Measurements from ENCODE around the gene RPL13.

Gene RPL13

DNA sequence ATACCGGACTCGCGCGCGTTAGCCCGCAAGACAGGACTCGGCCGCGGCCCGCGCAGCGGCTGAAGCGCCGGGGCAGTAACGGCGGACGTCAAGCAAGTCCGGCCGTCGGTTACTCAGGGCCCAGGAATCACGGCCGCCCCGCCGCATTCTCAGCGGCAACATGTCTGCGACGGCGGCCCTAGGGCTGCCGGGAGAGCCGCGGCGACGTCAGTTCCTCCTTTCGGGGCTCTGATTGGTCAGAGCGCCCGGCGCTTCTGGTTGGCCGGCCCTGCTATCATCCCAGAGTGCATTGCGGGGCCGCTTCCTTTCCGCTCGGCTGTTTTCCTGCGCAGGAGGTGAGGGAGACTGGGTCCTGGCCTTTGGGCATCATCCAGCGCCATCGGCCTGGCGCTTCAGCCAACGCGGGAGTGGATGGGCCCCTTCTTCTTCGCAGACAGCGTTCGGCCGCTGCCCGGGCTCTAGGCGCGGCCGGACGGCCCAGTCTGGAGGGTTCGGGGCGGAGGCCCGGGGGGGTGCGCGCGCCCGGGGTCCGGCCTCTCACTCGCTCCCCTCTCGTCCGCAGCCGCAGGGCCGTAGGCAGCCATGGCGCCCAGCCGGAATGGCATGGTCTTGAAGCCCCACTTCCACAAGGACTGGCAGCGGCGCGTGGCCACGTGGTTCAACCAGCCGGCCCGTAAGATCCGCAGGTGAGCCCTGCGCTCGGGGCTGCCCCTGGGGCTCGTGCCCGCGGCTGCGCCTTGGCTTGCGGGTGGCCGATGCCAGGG lies at the start of gene RPL13:
Gene RPL13 (plus strand): TSS at position 305 of the 764 bp plus-strand sequence. CDS start 278 bp downstream, at position 583.
- in situ Hi-C loops (cut with MboI; ENCODE audit: low sequenced_read_pairs) = no loop called here

DNA sequence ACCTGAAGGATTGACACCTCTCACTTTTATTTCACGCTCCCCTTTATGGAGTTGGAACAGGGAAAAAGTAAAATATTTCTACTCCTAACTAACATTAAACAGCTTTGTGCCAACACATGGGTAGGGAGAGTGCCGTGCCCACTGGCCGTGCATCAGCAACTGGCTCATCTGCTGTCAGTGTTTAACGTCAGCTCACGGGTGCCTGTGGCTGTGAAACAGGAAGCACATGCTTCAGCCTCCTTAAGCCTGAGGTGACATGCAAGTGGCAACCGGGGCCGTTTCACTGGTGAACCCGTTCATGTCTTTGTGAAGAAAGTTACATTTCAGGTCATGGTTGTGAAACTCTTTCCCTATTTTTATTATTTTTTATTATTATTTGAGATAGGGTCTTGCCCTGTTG lies 49.1 kb upstream of the RPL13 start:
- in situ Hi-C loops (cut with MboI; ENCODE audit: low sequenced_read_pairs) = no loop called here

DNA sequence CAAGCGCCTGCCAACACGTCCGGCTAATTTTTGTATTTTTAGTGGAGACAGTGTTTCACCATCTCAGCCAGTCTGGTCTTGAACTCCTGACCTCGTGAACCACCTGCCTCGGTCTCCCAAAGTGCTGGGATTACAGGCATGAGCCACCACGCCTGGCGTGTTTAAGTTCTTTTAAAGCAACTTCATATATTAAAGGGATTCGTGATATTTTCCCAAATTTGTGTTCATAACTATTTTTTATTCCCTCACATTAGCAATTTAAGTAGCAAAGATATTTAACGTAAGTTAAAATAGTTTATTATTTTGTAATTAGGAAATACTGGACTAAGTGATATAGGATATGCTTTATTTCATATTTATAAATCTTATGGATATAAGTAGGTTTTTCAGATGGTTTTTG lies 48.0 kb upstream of the RPL13 start:
- in situ Hi-C loops (cut with MboI; ENCODE audit: low sequenced_read_pairs) = no loop called here

DNA sequence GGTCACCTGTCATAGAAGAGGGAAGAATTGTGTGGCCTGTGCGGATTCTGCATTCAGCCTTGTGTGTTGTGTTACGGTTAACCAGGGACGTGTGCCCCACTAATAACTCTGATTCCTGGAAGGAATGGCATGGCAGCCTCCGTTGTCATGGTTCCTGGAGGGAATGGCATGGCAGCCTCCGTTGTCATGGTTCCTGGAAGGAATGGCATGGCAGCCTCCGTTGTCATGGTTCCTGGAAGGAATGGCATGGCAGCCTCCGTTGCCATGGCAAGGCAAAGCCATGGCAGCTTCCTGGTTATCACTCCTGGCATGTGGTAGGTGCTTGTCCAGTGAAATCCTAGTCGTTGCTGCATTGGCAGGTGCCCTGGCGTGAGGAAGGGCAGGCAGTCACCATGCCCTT lies 43.4 kb upstream of the RPL13 start:
- in situ Hi-C loops (cut with MboI; ENCODE audit: low sequenced_read_pairs) = no loop called here

DNA sequence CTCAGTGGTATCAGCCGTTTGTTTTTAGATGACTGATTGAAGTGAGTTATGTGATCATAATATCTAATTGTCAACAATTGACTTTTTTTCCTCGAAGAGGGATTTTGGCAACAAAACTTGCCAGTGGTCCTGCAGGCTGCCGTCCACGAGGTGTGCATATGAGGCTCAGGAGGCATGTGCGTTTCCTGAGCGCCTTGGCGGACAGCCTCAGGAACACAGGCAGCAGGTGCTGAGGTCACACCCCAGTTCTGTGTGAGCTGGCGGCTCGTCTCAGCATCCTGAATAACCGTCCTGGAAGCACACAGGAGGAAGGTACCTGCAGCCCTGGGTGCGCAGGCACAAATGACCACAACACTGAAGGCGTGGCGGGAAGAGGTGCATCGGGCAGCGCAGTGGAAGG lies 40.6 kb upstream of the RPL13 start:
- in situ Hi-C loops (cut with MboI; ENCODE audit: low sequenced_read_pairs) = no loop called here

DNA sequence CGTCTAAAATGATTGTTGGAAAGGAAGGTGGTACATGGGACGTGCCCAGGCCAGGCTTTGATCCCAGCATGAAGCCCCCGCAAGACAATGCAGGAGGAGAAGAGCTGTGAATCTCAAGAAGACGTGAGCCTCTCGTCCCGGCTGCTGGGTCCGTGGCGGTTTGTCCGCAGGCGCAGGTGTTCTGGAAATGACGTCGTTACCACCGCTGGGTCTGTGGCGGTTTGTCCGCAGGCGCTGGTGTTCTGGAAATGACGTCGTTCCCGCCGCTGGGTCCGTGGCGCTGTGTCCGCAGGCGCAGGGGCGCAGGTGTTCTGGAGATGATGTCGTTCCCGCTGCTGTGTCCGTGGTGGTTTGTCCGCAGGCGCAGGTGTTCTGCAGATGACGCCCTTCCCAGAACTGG lies 38.2 kb upstream of the RPL13 start:
- in situ Hi-C loops (cut with MboI; ENCODE audit: low sequenced_read_pairs) = no loop called here

DNA sequence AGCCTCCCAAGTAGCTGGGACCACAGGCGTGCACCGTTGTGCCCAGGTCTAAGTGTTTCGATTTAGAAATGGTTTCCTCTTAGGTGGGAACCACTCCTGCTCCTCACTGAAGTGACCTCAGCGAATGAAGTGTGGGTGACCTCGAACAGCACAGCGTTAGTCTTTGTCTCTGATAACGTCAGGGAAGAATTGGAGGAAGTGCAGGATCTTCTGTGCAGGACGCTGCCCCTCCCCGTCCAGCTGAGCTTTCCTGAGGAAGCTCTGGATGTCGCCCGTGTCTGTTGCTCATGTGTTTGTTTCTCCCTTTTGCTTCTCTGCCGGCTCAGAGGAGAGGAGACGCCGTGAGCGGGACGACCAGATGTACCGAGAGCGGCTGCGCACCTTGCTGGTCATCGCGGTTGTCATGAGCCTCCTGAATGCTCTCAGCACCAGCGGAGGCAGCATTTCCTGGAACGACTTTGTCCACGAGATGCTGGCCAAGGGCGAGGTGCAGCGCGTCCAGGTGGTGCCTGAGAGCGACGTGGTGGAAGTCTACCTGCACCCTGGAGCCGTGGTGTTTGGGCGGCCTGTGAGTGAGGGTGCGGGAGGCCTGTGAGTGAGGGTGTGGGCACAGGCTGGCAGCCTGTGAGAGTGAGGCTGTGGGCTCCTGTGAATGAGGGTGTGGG lies 36.7 kb upstream of the RPL13 start:
- in situ Hi-C loops (cut with MboI; ENCODE audit: low sequenced_read_pairs) = no loop called here

DNA sequence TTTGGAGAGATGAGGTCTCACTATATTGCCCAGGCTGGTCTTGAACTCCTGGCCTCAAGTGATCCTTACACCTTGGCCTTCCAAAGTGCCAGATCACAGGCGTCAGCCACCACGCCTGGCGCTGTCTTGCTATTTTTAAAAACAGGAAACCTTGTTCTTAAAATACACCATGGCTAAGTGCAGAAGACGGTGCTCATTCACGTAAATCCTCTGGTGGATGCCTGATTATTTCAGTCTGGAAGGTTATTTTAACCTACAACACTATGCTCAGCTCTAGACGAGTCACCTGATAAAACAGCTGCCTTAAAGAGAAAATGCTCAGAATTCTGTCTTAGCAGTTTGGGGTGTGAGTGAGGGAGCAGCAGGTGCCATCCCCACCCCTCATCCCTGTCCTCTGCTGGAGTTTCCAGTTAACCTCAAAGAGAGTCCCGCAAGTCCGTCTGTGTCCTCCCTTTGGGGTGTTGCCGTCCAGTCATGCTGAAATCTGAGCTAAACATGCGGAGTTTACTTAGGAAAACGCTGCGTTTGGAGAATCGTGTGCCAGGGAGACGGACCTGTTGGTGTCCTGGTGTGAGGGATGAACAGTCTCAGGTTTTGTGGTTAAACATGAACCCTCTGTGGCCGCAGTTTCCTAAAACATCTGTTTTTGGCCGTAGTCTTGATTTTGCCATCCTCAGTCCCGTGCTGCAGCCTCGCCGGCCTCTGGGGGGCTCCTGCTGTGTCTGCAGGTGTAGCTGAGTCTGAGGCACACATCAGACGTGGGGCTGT lies 35.2 kb upstream of the RPL13 start:
- in situ Hi-C loops (cut with MboI; ENCODE audit: low sequenced_read_pairs) = no loop called here

DNA sequence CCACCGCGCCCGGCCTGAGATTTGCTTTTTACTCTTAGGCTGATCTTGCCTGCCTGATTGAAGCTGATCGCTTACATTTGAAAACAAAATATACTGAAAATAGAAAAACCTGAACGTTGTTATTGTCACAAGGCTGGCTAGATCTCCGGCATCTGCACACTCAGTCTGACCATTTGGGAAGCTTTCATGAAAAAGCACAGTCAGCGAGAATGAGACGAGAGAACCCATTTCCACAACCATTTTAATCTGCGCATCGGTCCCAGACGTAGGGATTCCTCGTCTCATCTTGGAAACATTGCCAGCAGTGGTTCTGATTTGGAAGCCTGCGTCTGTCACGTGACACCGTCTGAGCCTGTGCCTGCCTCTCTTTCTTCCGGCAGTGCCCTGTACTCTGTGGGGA lies 31.4 kb upstream of the RPL13 start:
- in situ Hi-C loops (cut with MboI; ENCODE audit: low sequenced_read_pairs) = no loop called here

DNA sequence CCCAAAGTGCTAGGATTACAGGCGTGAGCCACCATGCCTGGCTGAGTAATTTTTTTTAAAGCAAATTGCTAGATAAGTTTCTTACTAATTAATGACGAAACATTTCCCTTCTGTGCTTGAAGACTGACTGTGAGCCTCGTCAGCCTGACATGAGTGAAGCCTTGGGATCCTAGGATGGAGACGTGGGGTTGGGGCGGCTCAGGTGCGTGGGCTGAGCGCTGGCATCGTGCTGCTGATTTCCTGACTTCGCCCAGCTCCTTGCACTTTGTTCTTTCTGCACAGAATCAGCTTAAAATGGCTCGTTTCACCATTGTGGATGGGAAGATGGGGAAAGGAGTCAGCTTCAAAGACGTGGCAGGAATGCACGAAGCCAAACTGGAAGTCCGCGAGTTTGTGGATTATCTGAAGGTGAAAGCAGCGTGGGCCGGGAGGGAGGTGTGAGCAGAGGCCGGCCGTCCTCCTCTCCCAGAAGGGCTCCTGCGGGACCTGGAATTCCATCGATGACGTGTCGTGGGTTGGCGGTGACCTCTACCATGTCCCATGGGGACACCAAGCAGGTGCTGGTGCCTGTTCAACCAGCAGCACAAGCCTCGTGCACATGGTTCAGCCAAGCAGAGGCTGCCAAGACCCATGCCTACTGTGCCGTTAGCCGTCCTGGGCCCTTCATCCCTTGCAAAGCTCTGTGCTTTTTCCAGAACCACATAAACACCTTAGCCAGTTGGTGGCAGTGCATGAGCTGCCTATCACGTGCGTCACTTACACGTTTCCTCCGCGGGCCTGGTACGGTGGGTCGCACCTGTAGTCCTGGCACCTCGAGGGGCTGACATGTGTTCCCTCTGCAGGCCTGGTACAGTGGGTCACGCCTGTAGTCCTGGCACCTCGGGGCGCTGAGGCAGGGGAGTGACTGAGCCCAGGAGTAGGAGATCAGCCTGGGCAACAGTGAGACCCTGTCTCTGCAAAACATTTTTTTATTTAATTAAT lies 29.8 kb upstream of the RPL13 start:
- in situ Hi-C loops (cut with MboI; ENCODE audit: low sequenced_read_pairs) = no loop called here

DNA sequence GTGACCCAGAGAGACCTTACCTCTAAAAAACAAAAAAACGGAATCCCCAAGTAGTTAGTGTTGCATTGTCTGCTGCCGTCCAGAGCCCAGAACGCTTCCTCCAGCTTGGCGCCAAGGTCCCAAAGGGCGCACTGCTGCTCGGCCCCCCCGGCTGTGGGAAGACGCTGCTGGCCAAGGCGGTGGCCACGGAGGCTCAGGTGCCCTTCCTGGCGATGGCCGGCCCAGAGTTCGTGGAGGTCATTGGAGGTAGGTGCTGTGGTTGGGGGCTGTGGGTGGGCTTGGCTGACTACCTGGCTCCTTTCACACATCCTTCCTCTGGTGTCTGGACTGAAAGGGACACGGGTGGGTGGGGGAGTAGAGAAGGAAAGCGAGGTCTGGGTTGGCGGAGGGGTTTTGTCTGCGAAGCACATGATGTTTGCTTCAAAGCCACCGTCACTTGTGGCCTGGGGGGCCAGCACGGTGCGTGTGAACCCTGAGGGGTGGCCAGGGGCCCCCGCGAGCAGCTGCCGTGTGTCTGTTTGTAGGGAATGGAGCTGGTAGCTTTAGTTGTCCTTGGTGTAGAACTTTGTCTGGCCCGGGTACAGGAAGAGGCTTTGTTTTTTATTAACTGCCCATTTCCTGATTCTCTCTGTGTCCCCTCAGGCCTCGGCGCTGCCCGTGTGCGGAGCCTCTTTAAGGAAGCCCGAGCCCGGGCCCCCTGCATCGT lies 28.5 kb upstream of the RPL13 start:
- in situ Hi-C loops (cut with MboI; ENCODE audit: low sequenced_read_pairs) = no loop called here

DNA sequence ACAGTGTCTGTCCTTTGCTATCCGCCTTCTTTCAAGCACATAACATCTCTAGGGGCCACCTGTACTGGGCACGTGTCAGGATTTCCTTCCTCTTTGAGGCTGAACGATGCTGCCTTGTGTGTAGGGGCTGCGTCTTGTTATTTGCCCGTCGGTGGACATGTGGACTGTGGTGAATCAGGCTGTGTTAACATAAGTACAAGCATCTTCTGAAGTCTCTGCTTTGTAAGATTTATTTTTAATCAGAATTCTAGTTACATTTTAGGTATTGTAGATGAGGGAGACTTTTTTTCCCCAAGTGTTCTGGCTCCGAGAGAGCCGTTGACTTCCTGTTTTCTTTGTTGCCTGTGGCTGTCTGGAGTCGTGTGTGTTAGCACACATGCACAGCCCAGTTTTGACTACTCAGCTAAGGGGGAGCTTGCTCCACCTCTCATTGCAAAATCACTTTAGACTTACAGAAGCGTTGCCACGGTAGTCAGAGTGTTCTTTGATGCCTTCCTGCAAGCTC lies 26.2 kb upstream of the RPL13 start:
- in situ Hi-C loops (cut with MboI; ENCODE audit: low sequenced_read_pairs) = no loop called here

DNA sequence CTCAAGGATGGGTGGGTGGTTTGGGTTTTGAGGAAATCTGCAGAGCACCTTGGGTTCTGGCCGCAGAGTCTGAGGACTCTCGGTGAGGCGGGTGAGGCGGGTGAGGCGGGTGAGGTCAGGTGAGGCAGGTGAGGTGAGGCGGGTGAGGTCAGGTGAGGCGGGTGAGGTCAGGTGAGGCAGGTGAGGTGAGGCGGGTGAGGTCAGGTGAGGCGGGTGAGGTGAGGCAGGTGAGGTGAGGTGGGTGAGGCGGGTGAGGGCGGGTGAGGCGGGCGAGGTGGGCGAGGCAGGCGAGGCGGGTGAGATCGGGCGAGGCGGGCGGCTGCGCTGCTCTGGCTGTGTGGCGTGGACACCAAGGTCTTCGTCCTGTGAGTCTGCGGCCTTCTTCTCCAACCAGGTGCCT lies 24.1 kb upstream of the RPL13 start:
- in situ Hi-C loops (cut with MboI; ENCODE audit: low sequenced_read_pairs) = no loop called here

DNA sequence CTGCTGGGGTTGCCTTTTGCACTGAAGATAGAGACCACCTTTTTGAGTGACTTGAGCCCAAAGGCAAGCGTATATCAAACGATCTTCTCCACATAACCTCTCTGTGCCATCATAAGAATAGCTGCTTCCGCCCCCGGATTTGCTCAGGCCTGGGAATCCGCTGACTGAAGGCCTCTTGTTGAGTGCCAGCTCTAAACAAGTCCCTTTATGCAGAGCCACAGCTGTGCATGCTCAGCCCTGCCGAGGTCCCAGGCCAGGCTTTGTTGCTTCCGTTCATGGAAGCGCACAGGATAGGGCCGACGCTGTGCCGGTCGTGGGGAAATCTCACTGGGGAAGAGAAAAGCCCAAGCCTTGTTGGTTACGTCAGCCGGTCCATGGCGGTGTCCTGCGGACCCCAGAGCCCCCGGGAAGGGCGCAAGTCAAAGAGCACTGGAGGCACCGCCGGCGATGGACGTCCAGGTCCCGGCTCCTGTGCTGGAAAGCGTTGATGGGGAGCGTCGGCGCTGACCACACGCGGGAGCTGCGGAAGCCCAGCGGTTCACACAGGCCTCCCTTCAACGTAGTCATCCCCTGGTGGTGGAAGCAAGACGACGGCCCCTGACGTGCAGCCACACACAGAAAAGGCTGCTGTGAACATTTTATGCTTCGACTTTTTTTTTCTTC lies 23.5 kb upstream of the RPL13 start:
- in situ Hi-C loops (cut with MboI; ENCODE audit: low sequenced_read_pairs) = no loop called here

DNA sequence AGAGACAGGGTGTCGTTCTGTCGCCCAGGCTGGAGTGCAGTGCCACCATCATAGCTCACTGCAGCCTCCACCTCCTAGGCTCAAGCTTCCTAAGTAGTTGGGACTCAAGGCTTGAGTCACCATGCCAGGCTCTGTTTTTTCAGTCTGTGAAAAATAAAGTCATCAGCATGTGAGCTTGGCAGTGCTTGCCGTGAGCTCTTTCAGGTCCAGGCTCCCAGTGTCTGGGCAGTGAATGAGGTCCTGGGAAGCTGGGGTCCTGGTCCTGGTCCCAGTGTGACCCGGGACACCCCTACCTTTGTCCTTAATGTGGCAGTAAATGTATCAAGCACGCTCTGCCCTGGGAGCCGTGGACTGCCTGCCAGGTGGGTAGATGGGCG lies 22.9 kb upstream of the RPL13 start:
- in situ Hi-C loops (cut with MboI; ENCODE audit: low sequenced_read_pairs) = no loop called here

DNA sequence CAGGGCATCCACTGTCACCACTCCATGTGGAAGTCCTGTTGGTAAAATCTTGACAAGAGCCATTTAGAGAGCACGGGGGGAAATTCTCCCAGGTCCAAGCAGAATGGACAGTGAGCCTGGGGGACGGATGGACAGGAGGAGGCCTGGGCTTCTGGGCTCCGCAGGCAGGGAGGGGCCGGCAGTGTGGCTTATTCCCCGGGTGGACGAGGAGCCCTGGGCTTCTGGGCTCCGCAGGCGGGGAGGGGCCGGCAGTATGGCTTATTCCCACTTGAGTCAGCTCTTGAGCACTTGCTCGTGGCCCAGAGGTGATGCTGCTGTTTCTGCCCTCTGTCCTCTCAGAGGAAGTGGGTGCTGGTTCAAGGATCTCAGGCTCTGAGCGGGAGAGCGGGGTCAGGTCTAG lies 22.2 kb upstream of the RPL13 start:
- in situ Hi-C loops (cut with MboI; ENCODE audit: low sequenced_read_pairs) = no loop called here

DNA sequence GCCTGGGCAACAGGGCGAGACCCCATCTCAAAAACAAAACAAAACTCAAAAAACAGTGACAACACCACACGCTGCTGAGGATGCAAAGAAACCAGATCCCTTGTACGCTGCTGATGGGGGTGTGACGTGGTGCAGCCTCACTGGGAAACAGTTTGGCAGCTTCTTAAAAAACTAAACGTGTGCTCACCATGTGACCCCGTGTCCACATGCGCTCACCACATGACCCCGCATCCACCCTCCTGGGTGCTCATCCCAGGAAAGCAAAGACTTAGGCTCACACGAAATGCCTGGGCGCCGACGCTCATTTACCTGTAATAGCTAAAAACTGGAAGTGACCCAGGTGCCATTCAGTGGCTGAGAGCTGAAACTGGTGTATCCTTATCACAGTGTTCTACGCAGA lies 19.9 kb upstream of the RPL13 start:
- in situ Hi-C loops (cut with MboI; ENCODE audit: low sequenced_read_pairs) = no loop called here

DNA sequence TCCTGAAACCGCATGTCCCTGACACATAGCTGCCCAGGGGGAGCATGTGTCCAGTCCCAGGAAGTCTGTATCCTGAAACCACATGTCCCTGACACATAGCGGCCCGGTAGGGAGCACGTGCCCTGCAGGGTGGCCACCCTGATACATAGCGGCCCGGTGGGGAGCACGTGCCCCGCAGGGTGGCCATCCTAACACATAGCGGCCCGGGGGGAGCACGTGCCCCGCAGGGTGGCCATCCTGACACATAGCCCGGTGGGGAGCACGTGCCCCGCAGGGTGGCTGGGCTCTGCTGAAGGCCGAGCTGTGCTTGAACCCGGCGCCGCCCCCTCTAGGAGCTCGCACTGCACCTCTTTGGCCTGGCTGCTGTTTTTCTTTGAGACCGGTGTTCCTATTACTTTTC lies 18.7 kb upstream of the RPL13 start:
- in situ Hi-C loops (cut with MboI; ENCODE audit: low sequenced_read_pairs) = no loop called here

DNA sequence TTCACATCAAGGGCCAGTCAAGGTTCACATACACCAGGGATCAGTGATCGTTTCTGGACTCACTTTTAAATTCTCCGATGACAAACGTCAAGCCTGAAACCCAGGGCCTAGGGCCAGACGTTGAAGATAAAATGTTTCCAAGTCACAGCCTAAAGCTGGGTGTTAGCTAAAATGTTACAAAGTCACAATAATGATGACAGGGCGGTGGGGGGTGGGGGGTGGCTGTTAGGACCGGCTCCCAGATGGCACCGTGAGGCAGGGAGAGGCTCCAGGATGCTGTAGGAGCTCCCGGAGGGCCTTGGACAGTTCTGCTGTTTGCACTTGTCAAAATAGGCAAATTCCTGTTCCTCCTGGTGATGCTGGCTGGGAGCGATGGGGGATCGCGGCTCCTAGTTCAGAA lies 16.4 kb upstream of the RPL13 start:
- in situ Hi-C loops (cut with MboI; ENCODE audit: low sequenced_read_pairs) = no loop called here

DNA sequence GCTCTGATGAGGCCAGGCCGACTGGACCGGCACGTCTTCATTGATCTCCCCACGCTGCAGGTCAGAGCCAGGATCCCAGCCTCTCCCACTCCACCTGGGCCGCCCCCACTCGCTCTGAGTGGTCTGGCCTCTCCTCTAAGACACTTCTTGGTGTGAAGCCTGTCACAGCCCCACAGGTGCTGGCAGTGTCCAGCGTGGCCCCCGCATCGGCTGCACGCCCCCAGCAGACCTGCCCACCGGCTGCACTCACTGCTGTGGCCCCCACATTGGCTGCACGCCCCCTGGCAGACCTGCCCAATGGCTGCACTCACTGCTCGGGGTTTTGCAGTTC lies 15.8 kb upstream of the RPL13 start:
- in situ Hi-C loops (cut with MboI; ENCODE audit: low sequenced_read_pairs) = no loop called here

Data from HL-60/S4 (cell line).